ENCODE data around the gene USP20. TPM values are rescaled to one million over a fixed set of nuclear protein-coding genes. Genes with fewer than 3 reads are reported as not detected.

Gene USP20
- total RNA-seq, 1 experiment from 2014 or later = 16.8 TPM

- RAD21 ChIA-PET (ENCODE audit: low non-redundant PET in 1 of 2, low total read pairs in 2 of 2, uncharacterized antibody in 2 of 2, unreplicated experiment in 2 of 2) = no interaction called here
- CTCF ChIA-PET = no interaction called here
- H3K9me2 ChIP-seq (ENCODE audit: insufficient read depth) = no peaks in the 10 kb centered on the region
- ATAC-seq (no peak), DNase-seq (ENCODE audit: low read depth, low spot score) (no peak)
- TF ChIP-seq SRF (IDR thresholded peaks at IDR 0.05; ENCODE audit: low read depth) (no peak), RAD21 (IDR thresholded peaks at IDR 0.05; ENCODE audit: low read depth) (peak; percentile 13; the same call in 1 of the 2 replicates)
- H2AFZ ChIP-seq (ENCODE audit: low read depth, low read length, poor library complexity, severe bottlenecking) = no peak overlapping the region
- H3K4me1 ChIP-seq (ENCODE audit: control insufficient read depth in 1 of 2, insufficient read depth in 2 of 2, low read length in 2 of 2) = peaks cover 4 to 7% of the 10 kb centered on the region in 2 experiments; a peak in 2 of 4 replicates
- H3K36me3 ChIP-seq (ENCODE audit: control insufficient read depth in 1 of 2, insufficient read depth in 2 of 2, low read length in 2 of 2) = no peaks in the 10 kb centered on the region
- H4K20me1 ChIP-seq (ENCODE audit: insufficient read depth) = no peaks in the 10 kb centered on the region
- intact Hi-C loops (cut with micrococcal nuclease) = no loop called here
- H3K27me3 ChIP-seq (ENCODE audit: insufficient read depth, low read length) = no peaks in the 10 kb centered on the region
- no peaks in the 10 kb centered on the region for H3K9me3 ChIP-seq (ENCODE audit: control insufficient read depth in 1 of 2, insufficient read depth in 1 of 2, low read depth in 1 of 2, low read length in 2 of 2)
- no peak overlapping the region for H3K4me2 ChIP-seq (ENCODE audit: low read length)
- H3K79me2 ChIP-seq (ENCODE audit: insufficient read depth, low read length) = no peaks in the 10 kb centered on the region
- H3K4me3 ChIP-seq (replicated peaks in 1 of 2; ENCODE audit: low read depth in 1 of 2, low read length in 2 of 2) = no peak overlapping the region
- POLR2A ChIA-PET = interaction anchor here (0.7 kb wide), 1 partner anchor 132 kb away, joined by 3 read pairs; no protein-coding TSS in a partner anchor
- no TSS peak for BruUV-seq (replicated peaks)
- H3K9ac ChIP-seq (ENCODE audit: low read length) = no peak overlapping the region
- H3K27ac ChIP-seq (ENCODE audit: low read depth, low read length) = no peak overlapping the region
These were observed 5.8 kb downstream of the USP20 start for GRCh38 chr9:129841071-129841470.

- H3K4me1 ChIP-seq (ENCODE audit: control insufficient read depth in 1 of 2, insufficient read depth in 2 of 2, low read length in 2 of 2) = no peaks in the 10 kb centered on the region
- intact Hi-C loops (cut with micrococcal nuclease) = no loop called here
- no peaks in the 10 kb centered on the region for H3K9me2 ChIP-seq (ENCODE audit: insufficient read depth)
- DNase-seq (ENCODE audit: low read depth, low spot score) (no peak), ATAC-seq (no peak)
- no peaks in the 10 kb centered on the region for H3K36me3 ChIP-seq (ENCODE audit: control insufficient read depth in 1 of 2, insufficient read depth in 2 of 2, low read length in 2 of 2)
- no peak overlapping the region for H3K4me2 ChIP-seq (ENCODE audit: low read length)
- no TSS peak for BruUV-seq (replicated peaks)
- TF ChIP-seq CBX3 (IDR thresholded peaks at IDR 0.05; ENCODE audit: low read depth) = no peak
- no peak for TF ChIP-seq JUND (IDR thresholded peaks at IDR 0.05)
- no peak for TF ChIP-seq ELF1 (IDR thresholded peaks at IDR 0.05; ENCODE audit: borderline replicate concordance, low read depth)
- no peak for TF ChIP-seq SP1 (IDR thresholded peaks at IDR 0.05; ENCODE audit: low read depth)
- TF ChIP-seq EZH2 (IDR thresholded peaks at IDR 0.05) = no peak
- no peak for TF ChIP-seq FOSL1 (IDR thresholded peaks at IDR 0.05; ENCODE audit: low read depth)
- no peak for TF ChIP-seq CEBPB (IDR thresholded peaks at IDR 0.05; ENCODE audit: low read depth)
- H3K4me3 ChIP-seq (replicated peaks in 1 of 2; ENCODE audit: low read depth in 1 of 2, low read length in 2 of 2) = no peak overlapping the region
- no peaks in the 10 kb centered on the region for H3K79me2 ChIP-seq (ENCODE audit: insufficient read depth, low read length)
- H2AFZ ChIP-seq (ENCODE audit: low read depth, low read length, poor library complexity, severe bottlenecking) = no peak overlapping the region
- ChIA-PET CTCF (no interaction called here), POLR2A (no interaction called here), RAD21 (ENCODE audit: low non-redundant PET in 1 of 2, low total read pairs in 2 of 2, uncharacterized antibody in 2 of 2, unreplicated experiment in 2 of 2) (no interaction called here)
- no peaks in the 10 kb centered on the region for H3K9me3 ChIP-seq (ENCODE audit: control insufficient read depth in 1 of 2, insufficient read depth in 1 of 2, low read depth in 1 of 2, low read length in 2 of 2)
- no peak overlapping the region for H3K27ac ChIP-seq (ENCODE audit: low read depth, low read length)
- no peaks in the 10 kb centered on the region for H3K27me3 ChIP-seq (ENCODE audit: insufficient read depth, low read length)
- H3K9ac ChIP-seq (ENCODE audit: low read length) = no peak overlapping the region
- no peaks in the 10 kb centered on the region for H4K20me1 ChIP-seq (ENCODE audit: insufficient read depth)
These were observed 10.1 kb downstream of the USP20 start for GRCh38 chr9:129845373-129845772.

Data from HCT116 (cell line).